HL-60 (cell line): ENCODE results near the gene KRT78.

Experiments
- CTCF ChIP-seq: IDR thresholded peaks from one replicate; pipeline ENCODE4 v1.5.1; 2011; ENCODE audit warnings: low read length, control low read depth, inconsistent platforms; ENCODE audit not compliant: insufficient read depth
- GABPA ChIP-seq: IDR thresholded peaks from 2 replicates; pipeline ENCODE4 v1.6.1; 2012; ENCODE audit warnings: low read depth
- POLR2AphosphoS5 ChIP-seq: IDR thresholded peaks from 2 replicates; pipeline ENCODE4 v1.6.1; 2012; ENCODE audit warnings: low read depth
- REST ChIP-seq: IDR thresholded peaks from 2 replicates; pipeline ENCODE4 v1.6.1; 2012; ENCODE audit warnings: low read depth; ENCODE audit not compliant: insufficient replicate concordance
- SPI1 ChIP-seq: IDR thresholded peaks from 2 replicates; pipeline ENCODE4 v1.6.1; 2012; ENCODE audit warnings: low read depth, mild to moderate bottlenecking, borderline replicate concordance

- TF ChIP-seq POLR2AphosphoS5: no peak
- TF ChIP-seq CTCF: no peak
- no peak for TF ChIP-seq GABPA
- TF ChIP-seq REST: no peak
- no peak for TF ChIP-seq SPI1
Measured at GRCh38 chr12:52833922-52834726, 14.7 kb downstream of the KRT78 start, which contains the start of gene KRT79.
